NCI-H82 treated with DMSO at 0.1 percent for 48 hours (cell line): Measurements from ENCODE around the gene PRICKLE3.

ENCODE experiments used
- DNase-seq: peaks from one replicate; lab custom pipeline; 2025; ENCODE audit not compliant: unreplicated experiment; lab: John Stamatoyannopoulos, UW

Gene PRICKLE3

DNA sequence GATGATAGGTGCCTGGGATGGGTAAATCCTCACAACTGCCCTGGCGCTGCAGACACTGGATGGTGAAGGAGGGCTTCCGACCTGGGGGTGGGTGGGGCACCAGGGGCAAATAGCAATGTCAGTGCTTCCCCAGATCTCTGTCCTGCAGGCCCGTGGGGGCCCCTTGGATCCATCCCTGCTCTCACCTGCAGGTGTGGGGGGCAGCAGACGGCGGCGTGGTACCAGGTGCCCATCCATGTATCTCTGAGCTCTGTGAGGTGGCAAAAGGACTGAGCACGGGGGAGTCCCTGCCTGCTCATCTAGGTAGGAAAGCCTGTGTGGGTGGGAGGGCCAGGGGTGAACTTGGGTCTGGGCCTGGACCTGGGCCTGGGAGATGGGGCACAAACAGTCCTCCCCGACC is 20.4 kb upstream of the PRICKLE3 start:
- no peak for DNase-seq

DNA sequence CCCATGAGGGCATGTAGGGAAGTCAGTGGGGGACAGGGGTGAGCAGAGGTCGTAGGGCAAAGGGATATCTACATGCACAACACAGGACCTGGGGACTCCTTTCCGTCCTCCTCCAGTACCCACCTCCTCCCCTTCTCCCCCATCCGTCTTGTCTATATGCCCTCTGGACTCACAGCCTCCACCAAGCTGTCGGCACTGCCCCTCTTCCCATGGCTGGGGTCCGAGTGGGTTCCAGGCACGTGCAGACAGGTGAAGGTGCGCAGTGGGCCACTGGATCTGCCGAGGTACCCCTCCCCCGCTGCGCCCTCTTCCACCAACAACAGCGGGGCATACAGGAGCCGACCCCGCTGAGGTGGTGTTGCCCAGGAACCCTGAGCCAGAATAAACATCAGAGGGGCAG is 19.3 kb upstream of the PRICKLE3 start:
- no peak for DNase-seq

DNA sequence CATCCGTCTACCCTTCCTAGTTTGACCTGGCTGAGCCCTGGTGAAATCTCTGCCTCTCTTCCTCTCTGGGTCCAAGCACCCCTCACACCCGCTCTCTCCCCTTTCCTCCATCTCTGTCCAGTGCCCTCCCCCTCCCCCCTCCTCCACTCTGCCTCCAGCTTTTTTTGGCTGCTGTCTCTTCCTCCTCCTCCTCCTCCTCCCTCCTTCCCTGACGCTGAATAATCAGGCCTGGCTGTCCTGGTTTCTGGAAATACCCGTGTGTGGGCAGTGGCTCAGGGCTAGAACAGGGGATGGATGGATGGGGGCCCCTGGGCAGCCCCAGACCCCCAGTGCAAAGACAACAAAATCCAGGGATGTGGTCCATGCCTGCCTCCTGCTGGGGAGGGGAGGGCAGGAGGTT is 18.5 kb upstream of the PRICKLE3 start:
- DNase-seq, result no peak

DNA sequence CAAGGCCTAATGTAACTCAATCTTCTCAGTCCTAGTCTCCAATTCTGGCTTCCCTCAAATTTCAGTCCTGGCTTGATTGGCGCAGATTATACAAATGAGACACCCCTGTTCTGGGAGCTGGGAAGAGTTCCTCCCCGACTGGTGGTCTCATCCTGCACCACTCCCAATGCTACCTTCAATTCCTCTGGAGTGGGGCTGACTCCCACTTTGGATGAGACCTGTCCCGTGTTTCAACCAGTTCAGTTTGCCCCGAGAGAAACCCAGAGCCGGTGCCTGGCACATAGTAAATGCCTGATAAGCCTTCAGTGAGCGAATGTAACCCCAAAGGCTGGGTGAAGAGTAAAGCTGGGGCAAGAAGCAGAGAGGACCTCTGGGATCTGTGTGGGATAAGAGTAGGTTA is 17.8 kb upstream of the PRICKLE3 start:
- no peak for DNase-seq

DNA sequence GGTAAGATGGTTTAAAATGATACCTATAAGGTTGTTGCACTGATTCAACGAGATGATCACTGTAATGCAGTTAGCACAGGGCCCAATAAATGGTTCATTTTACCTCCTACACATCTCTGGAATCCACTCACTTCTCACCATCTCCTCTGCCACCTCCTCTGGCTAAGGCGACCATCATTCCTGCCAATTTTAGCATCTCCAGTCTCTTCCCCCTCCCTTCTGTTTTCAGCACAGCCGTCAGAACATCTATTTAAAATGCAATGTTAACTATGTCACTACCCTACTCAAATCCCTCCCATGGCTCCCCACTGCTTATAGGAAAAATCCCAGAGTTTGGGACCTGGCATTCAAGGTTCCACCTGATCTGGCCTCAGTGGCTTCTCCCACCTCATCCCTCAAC is 17.4 kb upstream of the PRICKLE3 start:
- no peak for DNase-seq

DNA sequence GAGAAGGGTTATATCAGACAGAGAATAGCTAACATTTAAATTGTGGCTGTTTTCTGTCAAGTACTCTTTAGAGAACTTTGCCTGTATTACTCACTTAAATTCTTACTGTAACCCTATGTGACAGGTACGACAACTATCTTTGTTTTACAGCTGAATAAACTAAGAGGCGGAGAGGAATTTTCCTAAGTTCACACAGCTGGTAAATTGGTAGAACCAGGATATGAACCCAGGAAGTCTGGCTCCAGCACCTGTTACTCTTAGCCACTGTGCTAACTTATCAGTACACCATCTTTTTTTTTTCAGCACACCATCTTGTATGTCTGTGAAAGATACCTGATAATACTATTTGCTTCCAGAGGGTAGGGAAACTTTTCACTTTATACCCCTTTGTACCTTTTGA is 15.8 kb upstream of the PRICKLE3 start:
- DNase-seq, result no peak

DNA sequence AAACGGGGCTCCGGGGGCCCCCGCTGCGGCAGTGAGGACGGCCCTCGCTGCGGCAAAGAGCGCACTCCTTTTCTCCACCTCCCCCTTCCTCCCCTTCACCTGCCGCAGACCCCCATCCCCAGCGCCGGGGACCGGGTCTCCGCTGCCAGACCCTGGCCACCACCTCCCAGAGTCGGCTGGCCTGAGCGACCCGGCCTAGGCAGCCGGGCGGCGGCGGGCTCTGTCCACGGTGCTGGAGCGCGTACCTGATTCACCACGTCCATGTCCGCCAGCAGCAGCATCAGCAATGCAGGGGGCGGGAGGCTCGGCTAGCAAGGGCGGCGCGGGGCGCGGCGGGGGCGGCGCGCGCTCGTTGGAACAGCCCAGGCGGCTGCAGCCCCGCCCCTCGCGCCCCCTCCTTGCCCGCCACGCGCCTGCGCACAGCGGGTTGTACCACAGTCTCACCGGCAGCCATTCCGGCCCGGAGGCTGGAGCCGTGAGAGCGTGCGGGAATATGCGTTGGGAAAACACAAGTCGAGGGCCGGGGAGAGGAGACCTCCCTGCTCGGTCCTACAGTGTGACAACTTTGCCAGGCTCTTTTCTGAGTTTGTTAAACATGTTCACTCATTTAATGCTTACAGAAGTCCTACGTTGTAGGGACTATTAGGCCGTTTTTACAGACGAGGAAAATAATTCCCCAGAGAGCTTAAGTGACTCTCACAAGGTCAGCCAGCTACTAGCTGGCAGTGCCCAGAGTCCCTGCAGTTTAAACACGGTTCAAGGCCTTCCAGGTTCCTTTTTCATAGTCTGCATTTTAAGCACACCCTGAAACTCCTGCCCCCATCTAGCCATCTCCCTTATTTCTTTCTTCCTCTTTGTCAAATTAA is 14.0 kb upstream of the PRICKLE3 start, which contains the start of gene SYP:
SYP (minus strand) TSS at position 288 of the 866 bp plus-strand sequence; CDS start at position 281, 7 bp downstream.
- DNase-seq, result peak; percentile 67

DNA sequence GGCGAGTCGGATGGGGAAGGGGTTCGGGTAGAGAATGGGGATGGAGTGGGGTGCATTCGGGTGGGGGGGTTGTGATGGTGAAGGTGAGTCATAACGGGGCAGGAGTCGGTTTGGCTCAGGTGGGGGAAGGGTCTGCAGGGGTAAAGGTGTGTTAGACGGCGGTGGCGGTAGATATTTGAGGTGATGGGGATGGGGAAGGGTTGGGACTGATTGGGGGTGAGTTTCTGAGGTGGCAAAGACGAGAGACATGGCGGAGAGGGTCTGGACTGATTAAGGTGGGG is 13.1 kb upstream of the PRICKLE3 start:
- DNase-seq, result no peak

DNA sequence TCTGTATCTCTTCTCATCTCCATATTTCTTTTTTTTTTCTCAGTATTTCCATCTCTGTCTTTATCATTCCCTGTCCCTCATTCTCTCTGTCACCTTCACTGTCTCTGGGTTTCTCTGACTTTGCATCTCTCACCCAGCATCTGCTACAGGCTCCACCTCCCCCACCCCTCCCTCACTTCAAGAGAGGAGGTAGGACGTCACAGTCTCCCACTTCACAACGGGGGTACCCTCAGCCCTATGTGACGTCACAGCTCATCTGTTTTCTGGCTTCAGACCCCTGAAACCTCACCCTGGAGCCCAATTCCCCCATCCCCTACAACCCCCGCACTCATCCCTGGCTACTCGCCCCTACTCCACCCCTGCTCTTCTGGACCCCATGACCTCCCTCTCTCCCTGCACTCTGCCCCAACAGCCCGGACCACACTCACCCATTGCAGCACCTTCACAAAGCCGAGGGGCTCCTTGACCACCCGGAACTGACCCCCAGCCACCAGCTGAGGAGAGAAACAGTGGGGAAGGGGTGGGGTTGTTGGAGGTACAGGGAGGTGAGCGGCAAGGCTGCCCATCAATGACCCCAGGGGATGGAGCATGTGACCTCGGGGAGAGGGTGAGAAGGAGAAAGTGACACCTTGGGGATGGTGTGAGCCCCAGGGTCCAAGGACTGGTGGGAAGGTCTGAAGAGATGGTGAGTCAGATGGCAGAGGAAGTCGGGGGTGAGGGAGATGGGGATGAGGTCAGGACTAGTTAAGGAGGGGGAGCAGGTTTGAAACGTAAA is 12.6 kb upstream of the PRICKLE3 start:
- no peak for DNase-seq

DNA sequence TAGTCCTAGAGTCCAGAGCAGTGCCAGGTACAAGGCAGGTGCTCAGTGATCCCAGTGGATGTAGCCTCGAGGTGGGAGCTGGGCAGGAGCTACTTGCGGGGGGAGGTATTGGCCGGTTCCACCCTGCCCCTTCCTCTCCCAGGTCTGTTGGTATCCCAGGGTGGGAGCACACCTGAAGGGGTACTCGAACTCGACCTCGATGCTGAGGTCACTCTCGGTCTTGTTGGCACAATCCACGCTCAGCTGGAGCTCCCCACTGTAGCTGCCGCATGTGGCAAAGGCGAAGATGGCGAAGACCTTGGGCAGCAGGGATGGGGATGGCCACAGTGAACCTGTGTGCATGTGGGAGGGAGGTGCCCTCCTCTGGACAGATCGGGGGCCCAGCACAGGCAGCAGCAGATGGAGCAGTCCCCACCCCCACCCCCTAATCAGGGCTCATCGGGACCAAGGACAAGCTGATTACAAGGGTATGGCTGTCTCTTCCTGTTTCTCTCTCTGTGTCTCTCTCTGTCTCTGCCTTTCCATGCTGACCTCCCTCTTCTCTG is 11.4 kb upstream of the PRICKLE3 start:
- peak; percentile 77 for DNase-seq

DNA sequence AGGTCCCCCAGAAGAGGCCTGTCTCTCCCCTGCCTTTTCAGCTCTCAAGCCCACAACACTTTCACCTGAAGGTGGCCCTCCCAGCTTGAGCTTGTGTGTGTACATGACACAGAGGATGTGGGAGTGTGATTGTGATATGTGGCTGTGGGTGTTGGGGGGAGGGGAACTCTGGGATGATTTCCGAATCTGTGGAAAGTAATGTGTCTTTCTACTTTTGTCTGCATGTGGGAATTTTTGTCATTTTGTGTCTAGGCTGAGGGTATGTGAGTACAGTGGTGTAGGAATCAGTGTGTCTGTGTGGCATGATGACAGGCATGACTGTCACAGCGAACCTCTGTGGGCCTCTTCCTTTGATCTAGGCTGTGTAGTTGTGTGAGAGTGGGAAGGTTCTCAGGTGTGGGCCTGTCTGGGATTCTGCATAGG is 7.4 kb upstream of the PRICKLE3 start:
- DNase-seq, result no peak

DNA sequence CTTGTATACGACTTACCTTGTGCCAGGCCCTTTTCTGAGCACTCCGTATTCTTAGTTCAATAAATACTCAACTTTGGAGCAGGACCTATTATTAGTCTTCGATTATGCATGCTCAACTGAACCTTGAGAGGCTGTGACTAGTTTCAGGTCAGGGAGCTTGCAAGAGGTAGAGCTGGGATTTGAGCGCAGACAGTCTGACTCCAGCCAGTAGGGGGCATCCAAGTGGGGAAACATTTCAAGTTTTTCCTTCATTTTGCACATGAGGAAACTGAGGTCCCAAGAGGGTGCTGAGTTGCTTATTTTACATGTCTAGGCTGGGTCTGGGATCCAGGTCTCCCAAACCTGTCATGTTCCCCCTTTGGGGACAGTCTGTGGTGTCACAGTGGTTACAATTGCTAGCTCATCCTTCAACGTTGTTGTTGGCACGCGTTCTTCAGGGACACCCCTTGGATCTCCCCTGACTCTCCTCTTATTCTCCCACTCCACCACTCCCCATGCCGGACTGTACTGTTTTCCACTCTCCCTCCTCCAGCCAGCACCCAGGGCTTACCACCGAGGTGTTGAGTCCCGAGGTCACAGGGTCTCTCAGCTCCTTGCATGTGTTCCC is 6.7 kb upstream of the PRICKLE3 start:
- no peak for DNase-seq

DNA sequence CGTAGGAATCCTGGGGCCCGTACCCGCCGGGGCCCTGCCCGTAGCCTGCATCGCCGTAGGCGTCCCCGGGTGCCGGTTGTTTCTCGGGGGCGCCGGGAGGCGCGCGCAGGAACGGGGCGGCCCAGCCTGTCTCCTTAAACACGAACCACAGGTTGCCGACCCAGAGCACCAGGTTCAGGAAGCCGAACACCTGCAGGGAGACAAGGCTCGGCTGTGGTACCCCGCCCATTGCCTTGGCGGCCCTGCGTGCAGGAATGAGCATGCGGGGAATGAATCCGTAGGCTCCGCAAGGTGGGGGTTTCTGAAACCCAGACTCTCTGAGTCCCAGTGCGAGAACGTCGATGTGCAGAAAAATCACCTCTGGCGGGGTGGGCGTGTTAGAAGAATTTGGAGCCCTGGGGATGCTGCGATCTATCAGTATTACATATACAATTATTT is 5.4 kb upstream of the PRICKLE3 start:
- no peak for DNase-seq

DNA sequence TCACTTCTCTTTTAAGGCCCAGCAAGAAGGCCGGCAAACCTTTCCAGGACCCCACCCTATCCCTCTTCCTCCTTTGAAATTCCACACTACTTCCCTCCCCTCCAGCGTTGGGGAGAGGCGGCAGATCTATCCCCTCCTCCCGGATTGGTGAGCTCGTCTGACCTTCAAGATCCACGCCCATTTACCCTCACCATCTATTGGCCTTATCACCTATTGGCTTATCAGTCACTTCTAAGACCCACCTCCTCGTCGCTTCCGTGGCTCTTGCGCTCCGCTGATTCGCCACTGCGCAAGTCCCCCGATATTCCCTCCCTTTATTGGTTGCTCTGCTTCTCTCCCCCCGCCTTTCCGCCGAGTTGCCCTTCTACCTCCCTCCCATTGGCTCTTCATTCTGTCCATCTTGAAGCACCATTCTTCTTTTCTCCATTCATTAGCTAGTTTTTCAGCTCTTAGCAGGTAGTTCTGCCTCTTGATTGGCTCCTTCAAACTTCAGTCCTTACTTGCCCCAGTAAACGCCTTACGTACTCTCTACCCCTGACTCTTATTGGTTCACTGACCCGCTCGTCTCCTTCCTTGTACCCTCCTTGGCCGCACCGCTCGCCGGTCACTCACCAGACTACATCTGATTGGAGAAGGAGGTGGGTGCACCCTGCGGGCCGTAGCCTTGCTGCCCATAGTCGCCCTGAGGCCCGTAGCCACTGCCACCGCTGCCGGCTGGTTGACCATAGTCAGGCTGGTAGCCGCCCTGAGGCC is 4.8 kb upstream of the PRICKLE3 start:
- no peak for DNase-seq

DNA sequence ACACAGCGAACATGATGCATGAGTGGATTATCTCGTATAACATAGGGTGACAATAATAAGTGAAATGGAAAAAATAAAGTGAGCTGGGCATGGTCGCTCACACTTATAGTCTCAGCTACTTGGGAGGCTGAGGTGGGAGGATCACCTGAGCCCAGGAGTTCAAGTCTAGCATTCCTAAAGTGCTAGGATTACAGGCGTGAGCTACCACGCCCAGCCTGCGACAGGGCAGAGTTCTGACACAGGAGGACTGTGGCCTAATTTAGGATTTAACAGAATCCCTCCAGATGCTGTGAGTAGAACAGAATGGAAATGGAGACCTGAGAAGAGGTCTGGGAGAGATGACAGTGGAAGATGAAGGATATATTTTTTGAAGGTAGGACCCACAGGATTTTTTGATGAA is 3.4 kb upstream of the PRICKLE3 start:
- no peak for DNase-seq

DNA sequence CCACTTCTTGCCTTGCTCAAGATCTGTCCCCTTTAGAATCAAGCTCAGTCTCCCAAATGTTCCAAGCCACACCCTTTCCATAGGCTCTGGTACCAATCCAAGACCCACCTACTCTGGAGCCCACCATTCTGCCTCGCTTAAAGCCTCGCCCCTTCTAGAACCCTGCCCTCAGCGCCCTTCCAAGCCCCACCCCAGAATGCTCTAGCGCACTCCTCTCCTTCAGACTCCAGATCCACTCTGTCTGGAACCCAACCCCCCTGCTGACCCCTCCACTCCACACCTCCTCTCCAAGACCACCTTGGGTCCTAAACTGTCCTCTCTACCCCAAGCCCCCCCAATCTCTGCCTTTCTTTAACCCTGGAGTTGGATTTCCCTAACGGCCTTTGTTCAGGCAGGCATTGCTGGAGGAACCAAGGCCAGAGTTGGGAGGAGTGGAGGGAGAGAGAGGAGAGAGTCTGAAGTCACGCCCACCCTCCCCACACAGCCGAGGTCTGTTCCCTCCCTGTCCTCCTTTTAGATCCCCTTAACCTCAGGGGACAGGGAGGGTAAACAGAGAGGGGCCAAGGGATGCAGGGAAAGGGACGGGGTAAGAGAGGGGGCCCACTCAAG is 2.4 kb upstream of the PRICKLE3 start:
- DNase-seq, result no peak

DNA sequence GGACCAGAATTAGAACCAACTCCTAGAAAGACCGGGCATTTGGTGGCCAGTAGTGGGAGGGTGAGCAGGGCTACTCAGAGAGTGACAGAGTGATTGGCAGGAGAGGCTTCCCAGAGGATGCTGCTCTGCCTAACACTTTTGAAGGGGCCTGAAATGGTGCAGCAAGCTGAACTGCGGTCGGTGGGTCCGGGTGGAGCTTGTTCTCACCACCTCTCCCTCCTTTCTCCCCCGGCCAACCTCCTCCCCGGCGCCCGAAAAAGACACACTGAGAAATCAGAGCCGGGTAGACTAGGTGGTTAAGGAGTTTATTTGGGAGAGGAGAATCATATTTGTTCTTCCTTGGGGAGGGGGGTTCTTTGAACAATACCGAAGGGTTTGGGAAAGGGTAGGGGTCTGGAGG is 1.4 kb upstream of the PRICKLE3 start:
- DNase-seq, result no peak

DNA sequence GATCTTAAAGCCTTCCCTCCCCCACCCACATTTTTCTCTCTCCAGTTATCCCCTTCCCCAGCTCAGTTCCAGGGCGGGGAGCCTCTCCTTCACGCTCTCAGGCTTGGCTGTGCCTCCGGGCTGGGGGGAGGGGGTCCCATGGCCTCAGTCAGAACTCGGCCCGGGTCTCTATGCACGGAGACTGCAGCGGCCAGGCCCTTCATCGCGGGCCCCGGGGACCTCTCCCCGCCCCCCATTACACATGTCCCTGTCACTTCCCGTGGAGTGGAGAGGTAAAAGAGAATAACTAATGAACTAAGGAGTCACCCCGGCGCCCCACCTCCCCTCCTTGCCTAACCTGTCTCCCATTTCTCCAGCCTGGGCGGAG is 838 bp upstream of the PRICKLE3 start:
- DNase-seq, result no peak

DNA sequence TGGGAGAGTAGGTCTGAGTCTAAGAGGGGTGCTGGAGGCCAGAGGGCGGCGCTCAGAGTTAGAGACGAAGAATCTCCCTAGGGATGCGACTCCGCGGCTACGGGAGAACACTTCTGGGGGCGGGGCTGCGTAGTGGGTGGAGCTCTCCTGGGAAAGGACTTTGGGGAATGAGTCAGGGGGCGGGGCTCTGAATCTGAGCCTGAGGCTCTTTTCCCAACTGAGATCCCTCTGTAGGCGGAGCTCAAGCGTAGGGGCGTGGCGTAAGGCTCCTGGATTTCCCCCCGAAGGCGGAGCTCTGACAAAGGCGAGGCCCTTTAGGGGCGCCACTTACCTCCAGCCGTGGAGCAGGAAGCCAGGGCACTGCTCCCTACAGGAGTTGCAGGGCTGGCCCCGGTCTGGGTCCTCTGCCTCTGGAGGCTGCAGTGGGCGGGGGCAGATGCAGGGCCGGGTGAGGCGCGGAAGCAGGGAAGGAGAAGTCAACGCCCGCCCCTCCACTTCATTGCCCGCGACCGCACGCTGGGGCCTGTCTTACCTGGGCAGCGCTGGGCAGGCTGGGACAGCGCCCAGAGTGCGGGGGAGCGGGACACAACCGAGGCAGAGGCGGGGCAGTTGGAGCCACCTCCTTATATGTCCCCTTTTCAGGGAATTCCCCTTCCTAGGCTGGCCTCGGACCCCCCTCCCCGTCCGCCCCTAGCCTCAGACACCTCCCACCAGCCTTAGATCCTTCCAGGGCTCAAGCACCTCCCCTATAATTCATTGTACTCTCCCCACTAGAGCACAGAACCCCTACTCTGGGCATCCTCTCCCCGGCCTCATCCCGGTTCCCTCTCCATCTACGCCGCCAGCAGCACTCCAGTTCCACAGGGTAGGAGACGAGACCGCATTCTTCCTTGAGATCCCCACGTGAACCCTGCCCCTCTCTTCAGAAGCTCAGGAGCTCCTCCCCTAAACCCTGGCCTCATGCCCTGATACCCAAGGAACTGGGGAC is 1.6 kb downstream of the PRICKLE3 start:
- peak; percentile 92 for DNase-seq
